OCI-LY3 (cell line): Measurements from ENCODE around the gene PRKAA1.

ENCODE experiments used
- H2AFZ ChIP-seq: fragments of 200-600, 300-600 bp; shearing (Covaris generic); 2 replicates; pipeline ENCODE4 v1.6.0; 2014; ENCODE audit warnings: antibody characterized with exemption, low read depth, low read length
- H3K27ac ChIP-seq: fragments of 200-600, 300-600 bp; sonication (generic); 2 replicates; pipeline ENCODE4 v1.5.1; 2014; ENCODE audit warnings: mild to moderate bottlenecking, low read length, moderate library complexity, mixed read lengths
- H3K27me3 ChIP-seq: fragments of 200-600, 300-600 bp; sonication (generic); 2 replicates; pipeline ENCODE4 v1.6.1; 2014; ENCODE audit warnings: low read depth, low read length, mixed read lengths
- H3K36me3 ChIP-seq: fragments of 200-600, 300-600 bp; sonication (generic); replicated peaks from 2 replicates; pipeline ENCODE3; 2014; ENCODE audit warnings: low read depth, low read length, mixed read lengths
- H3K4me1 ChIP-seq: fragments of 300-600, 200-600 bp; sonication (generic); 2 replicates; pipeline ENCODE4 v1.6.1; 2014; ENCODE audit warnings: low read length, mixed read lengths
- H3K4me2 ChIP-seq: fragments of 200-600, 300-600 bp; sonication (generic); 2 replicates; pipeline ENCODE4 v1.6.1; 2014; ENCODE audit warnings: low read length, mixed read lengths
- H3K4me3 ChIP-seq: fragments of 300-600, 200-600 bp; sonication (generic); 2 replicates; pipeline ENCODE4 v1.5.1; 2014; ENCODE audit warnings: antibody characterized with exemption, mild to moderate bottlenecking, low read length, moderate library complexity
- H3K79me2 ChIP-seq: fragments of 300-600, 200-600 bp; shearing (Covaris generic); 2 replicates; pipeline ENCODE4 v1.6.1; 2014; ENCODE audit warnings: mild to moderate bottlenecking, low read length, mixed read lengths
- H3K9ac ChIP-seq: fragments of 300-600, 200-600 bp; shearing (Covaris generic); 2 replicates; pipeline ENCODE4 v1.6.0; 2014; ENCODE audit warnings: mild to moderate bottlenecking, low read length, moderate library complexity
- H3K9me3 ChIP-seq: fragments of 200-600, 300-600 bp; shearing (Covaris generic); 2 replicates; pipeline ENCODE4 v1.6.1; 2014; ENCODE audit warnings: low read length, mixed read lengths; ENCODE audit not compliant: insufficient read depth
- H4K20me1 ChIP-seq: fragments of 200-600, 300-600 bp; sonication (generic); 2 replicates; pipeline ENCODE4 v1.6.1; 2016; ENCODE audit warnings: low read length, mixed read lengths; ENCODE audit not compliant: insufficient read depth
- EZH2phosphoT487 ChIP-seq: fragments of 200-600 bp; shearing (Covaris generic); IDR thresholded peaks from 2 replicates; pipeline ENCODE4 v1.6.1; 2018; ENCODE audit warnings: antibody characterized with exemption, mixed run types, low read depth
- TF ChIP-seq, protein P1 (sequence below): fragments of 200-600, 300-600 bp; sonication (generic); IDR thresholded peaks from 2 replicates; pipeline ENCODE4 v1.5.1; 2014; ENCODE audit warnings: antibody characterized with exemption, low read length, low read depth

PRKAA1 gene

GRCh38 chr5:40831346-40832210, 33.4 kb upstream of the PRKAA1 start:
- peaks cover 25% of the 10 kb centered on the region for H3K4me1 ChIP-seq
- TF ChIP-seq, protein P1, sequence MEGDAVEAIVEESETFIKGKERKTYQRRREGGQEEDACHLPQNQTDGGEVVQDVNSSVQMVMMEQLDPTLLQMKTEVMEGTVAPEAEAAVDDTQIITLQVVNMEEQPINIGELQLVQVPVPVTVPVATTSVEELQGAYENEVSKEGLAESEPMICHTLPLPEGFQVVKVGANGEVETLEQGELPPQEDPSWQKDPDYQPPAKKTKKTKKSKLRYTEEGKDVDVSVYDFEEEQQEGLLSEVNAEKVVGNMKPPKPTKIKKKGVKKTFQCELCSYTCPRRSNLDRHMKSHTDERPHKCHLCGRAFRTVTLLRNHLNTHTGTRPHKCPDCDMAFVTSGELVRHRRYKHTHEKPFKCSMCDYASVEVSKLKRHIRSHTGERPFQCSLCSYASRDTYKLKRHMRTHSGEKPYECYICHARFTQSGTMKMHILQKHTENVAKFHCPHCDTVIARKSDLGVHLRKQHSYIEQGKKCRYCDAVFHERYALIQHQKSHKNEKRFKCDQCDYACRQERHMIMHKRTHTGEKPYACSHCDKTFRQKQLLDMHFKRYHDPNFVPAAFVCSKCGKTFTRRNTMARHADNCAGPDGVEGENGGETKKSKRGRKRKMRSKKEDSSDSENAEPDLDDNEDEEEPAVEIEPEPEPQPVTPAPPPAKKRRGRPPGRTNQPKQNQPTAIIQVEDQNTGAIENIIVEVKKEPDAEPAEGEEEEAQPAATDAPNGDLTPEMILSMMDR = no peak
- TF ChIP-seq EZH2phosphoT487 = no peak

DNA sequence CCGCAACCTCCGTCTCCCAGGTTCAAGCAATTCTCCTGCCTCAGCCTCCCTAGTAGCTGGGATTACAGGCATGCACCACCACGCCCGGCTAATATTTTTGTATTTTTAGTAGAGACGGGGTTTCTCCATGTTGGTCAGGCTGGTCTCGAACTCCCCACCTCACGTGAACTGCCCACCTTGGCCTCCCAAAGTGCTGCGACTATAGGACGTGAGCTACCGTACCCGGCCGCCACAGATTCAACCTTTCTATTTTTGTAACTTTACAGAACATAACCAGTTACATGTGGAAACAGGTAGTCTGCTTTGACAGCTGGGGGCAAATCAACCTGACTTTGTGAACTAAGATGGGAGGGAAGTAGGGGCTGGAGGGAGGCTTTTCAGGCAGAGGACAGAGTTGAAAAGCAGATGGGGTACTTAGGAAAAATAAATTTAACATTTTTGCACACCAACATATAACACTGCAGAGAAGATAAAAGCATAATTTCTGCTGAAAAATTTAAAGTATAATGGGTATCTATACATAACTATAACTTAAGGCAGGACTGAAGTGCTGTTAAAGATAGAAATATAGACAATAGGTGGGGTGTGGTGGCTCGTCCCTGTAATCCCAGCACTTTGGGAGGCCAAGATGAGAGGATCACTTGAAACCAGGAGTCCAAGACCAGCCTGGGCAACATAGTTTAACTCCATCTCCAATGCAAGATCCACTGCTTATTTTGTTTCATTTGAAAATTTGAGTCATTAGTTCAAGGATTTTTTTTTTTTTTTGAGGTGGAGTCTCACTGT, 31.8 kb upstream of the PRKAA1 start:
- peaks cover 81% of the 10 kb centered on the region for H3K36me3 ChIP-seq
- no peak overlapping the region for H3K27ac ChIP-seq
- H3K9me3 ChIP-seq = no peaks in the 10 kb centered on the region
- peaks cover 81% of the 10 kb centered on the region for H4K20me1 ChIP-seq
- no peaks in the 10 kb centered on the region for H3K27me3 ChIP-seq
- H3K4me1 ChIP-seq = peaks cover 25% of the 10 kb centered on the region
- TF ChIP-seq, protein P1 = no peak
- no peak for TF ChIP-seq EZH2phosphoT487
- no peak overlapping the region for H2AFZ ChIP-seq
- H3K4me3 ChIP-seq = no peak overlapping the region
- H3K4me2 ChIP-seq = no peak overlapping the region
- no peak overlapping the region for H3K9ac ChIP-seq
- H3K79me2 ChIP-seq = peaks cover 58% of the 10 kb centered on the region

More at GRCh38 chr5:40831346-40832210, 33.4 kb upstream of the PRKAA1 start:
- H4K20me1 ChIP-seq = peaks cover 74% of the 10 kb centered on the region
- no peak overlapping the region for H3K9ac ChIP-seq
- H2AFZ ChIP-seq = no peak overlapping the region
- peak overlapping the region; percentile 77 for H3K27ac ChIP-seq
- no peak overlapping the region for H3K4me3 ChIP-seq
- no peaks in the 10 kb centered on the region for H3K27me3 ChIP-seq
- H3K4me2 ChIP-seq = peak overlapping the region; percentile 91
- H3K36me3 ChIP-seq = peaks cover 72% of the 10 kb centered on the region
- peaks cover 65% of the 10 kb centered on the region for H3K79me2 ChIP-seq
- no peaks in the 10 kb centered on the region for H3K9me3 ChIP-seq

- Histone ChIP-seq H3K27ac (no peak overlapping the region), H2AFZ (no peak overlapping the region), H3K4me2 (no peak overlapping the region), H3K4me1 (peaks cover 25% of the 10 kb centered on the region), H3K79me2 (peaks cover 48% of the 10 kb centered on the region), H3K9ac (no peak overlapping the region), H3K36me3 (peaks cover 72% of the 10 kb centered on the region), H3K9me3 (no peaks in the 10 kb centered on the region), H4K20me1 (peaks cover 78% of the 10 kb centered on the region), H3K4me3 (no peak overlapping the region), H3K27me3 (no peaks in the 10 kb centered on the region)
- TF ChIP-seq, protein P1 = no peak
- TF ChIP-seq EZH2phosphoT487 = no peak
Observed at GRCh38 chr5:40828690-40829661, 30.8 kb upstream of the PRKAA1 start.
